Measurements from ENCODE around the gene ATP2B2. TPM values are rescaled to one million over a fixed set of nuclear protein-coding genes. Genes with fewer than 3 reads are reported as not detected.

Gene ATP2B2
- total and polyA plus RNA-seq, 2 of the 8 experiments (the other 6 are each of a cell fraction or from before 2014, with no cell fraction given) = 0.14 to 1.2 TPM

- Histone ChIP-seq H3K79me1 (ENCODE audit: low read depth, low read length) (no peaks in the 10 kb centered on the region), H3K79me2 (ENCODE audit: control insufficient read depth in 1 of 2, insufficient read depth in 2 of 2, low read length in 2 of 2) (no peaks in the 10 kb centered on the region), H2BK120ac (replicated peaks; ENCODE audit: low read depth, low read length) (no peak overlapping the region), H3K14ac (ENCODE audit: insufficient read length) (no peak overlapping the region), H3K18ac (ENCODE audit: extremely low read depth, low read length) (no peak overlapping the region; the same call in none of the 2 replicates), H3K4me1 (replicated peaks in 1 of 4; ENCODE audit: control insufficient read depth in 3 of 4, insufficient read depth in 4 of 4, low read length in 3 of 4) (no peaks in the 10 kb centered on the region; a peak in 1 of 7 replicates), H3K23me2 (ENCODE audit: low read depth, low read length) (no peaks in the 10 kb centered on the region; the same call in 1 of the 2 replicates), H3K36me3 (ENCODE audit: control insufficient read depth in 2 of 4, insufficient read depth in 4 of 4, low read length in 3 of 4) (no peaks in the 10 kb centered on the region), H2BK20ac (ENCODE audit: low read length) (no peak overlapping the region), H2BK5ac (ENCODE audit: low read depth, low read length) (0 out of 2 replicates have a peak overlapping the region, but pooled peaks have one; percentile 5), H2AK5ac (ENCODE audit: low read depth, low read length) (no peak overlapping the region), H3K27me3 (replicated peaks in 1 of 4; ENCODE audit: control insufficient read depth in 3 of 4, extremely low read depth in 1 of 4, insufficient read depth in 3 of 4, low read length in 3 of 4) (peaks cover 0 to 2% (median 0%) of the 10 kb centered on the region in 4 experiments; a peak in 2 of 7 replicates), H3K4ac (replicated peaks; ENCODE audit: insufficient read length, low read depth, low read length) (no peak overlapping the region), H3K23ac (ENCODE audit: insufficient read length) (no peak overlapping the region), H4K20me1 (replicated peaks in 1 of 2; ENCODE audit: control insufficient read depth in 1 of 2, insufficient read depth in 2 of 2, low read length in 2 of 2) (no peaks in the 10 kb centered on the region), H3K4me2 (ENCODE audit: insufficient read depth in 1 of 2, low read depth in 2 of 2, low read length in 2 of 2) (no peak overlapping the region), H3K9me3 (ENCODE audit: insufficient read depth in 2 of 2, low read depth in 1 of 2, low read length in 1 of 2) (no peaks in the 10 kb centered on the region), H2BK15ac (ENCODE audit: low read length) (0 out of 2 replicates have a peak overlapping the region, but pooled peaks have one; percentile 61), H3K56ac (replicated peaks; ENCODE audit: insufficient read length, low read depth, low read length) (no peak overlapping the region), H4K91ac (replicated peaks; ENCODE audit: insufficient read length, low read length) (no peak overlapping the region), H3K4me3 (ENCODE audit: extremely low read depth in 1 of 4, insufficient read depth in 2 of 4, low read depth in 3 of 4, low read length in 4 of 4) (no peak overlapping the region), H2BK12ac (ENCODE audit: low read depth, low read length) (no peak overlapping the region), H4K5ac (ENCODE audit: insufficient read length, low read depth, low read length) (no peak overlapping the region), H2AFZ (ENCODE audit: low read length) (no peak overlapping the region), H4K8ac (ENCODE audit: extremely low read depth, insufficient read depth, low read length) (0 out of 2 replicates have a peak overlapping the region, but pooled peaks have one; percentile 7), H3K27ac (ENCODE audit: low read depth, low read length) (no peak overlapping the region), H3K9ac (replicated peaks in 1 of 4; ENCODE audit: extremely low read depth in 1 of 4, low read depth in 3 of 4, low read length in 3 of 4) (no peak overlapping the region)
- POLR2A ChIA-PET (ENCODE audit: partially characterized antibody) = interaction anchor here (1.0 kb wide), 1 partner anchor 13 kb away, joined by 4 read pairs; the partner anchor contains the start of gene SEC13
- CTCF ChIA-PET (ENCODE audit: partially characterized antibody) = interaction anchor here (0.9 to 2.2 kb wide), 12 partner anchors 10 to 404 kb away, joined by 3 to 15 read pairs (median 4); partner anchors contain the start of gene SEC13
- DNase-seq (ENCODE audit: low read depth in 1 of 2, low spot score in 2 of 2) = no peak
- WGBS, 2 experiments (ENCODE audit: extremely low coverage in 1 of 2, insufficient coverage in 1 of 2, insufficient read length in 1 of 2, insufficient replicate concordance in 2 of 2, low coverage in 1 of 2, low lambda C conversion rate in 2 of 2, missing lambda C conversion rate in 1 of 2) = 91% methylated on average over 11 of the region's 11 CpGs; no CpG with 5 or more reads in 1 of the 2 experiments
- FAIRE-seq = no peak
- TF ChIP-seq KDM5A (IDR thresholded peaks at IDR 0.05; ENCODE audit: low read length) (no peak), SAP30 (IDR thresholded peaks at IDR 0.05; ENCODE audit: insufficient read depth, insufficient replicate concordance, low read length) (no peak), NRF1 (IDR thresholded peaks at IDR 0.05; ENCODE audit: low read depth, low read length) (no peak), CTBP2 (IDR thresholded peaks at IDR 0.05; ENCODE audit: borderline replicate concordance, insufficient read depth, insufficient read length, low read length) (no peak), SP1 (IDR thresholded peaks at IDR 0.05; ENCODE audit: low read depth, low read length) (no peak), SP4 (IDR thresholded peaks at IDR 0.05; ENCODE audit: low read length) (no peak), NANOG (IDR thresholded peaks at IDR 0.05; ENCODE audit: insufficient read depth, low read depth, low read length, poor library complexity, severe bottlenecking) (no peak), SUZ12 (IDR thresholded peaks at IDR 0.05; ENCODE audit: low read length) (no peak), CTCF (IDR thresholded peaks at IDR 0.05; ENCODE audit: control extremely low read depth in 1 of 3, insufficient read depth in 1 of 3, low read depth in 1 of 3, low read length in 3 of 3) (no peak), MAX (IDR thresholded peaks at IDR 0.05) (no peak)
Observed at GRCh38 chr3:10334042-10334441, 171.3 kb downstream of the ATP2B2 start.

All from H1 (cell line).